NB4 (cell line): Measurements from ENCODE around the gene MRPS16.
A peak's percentile ranks its signal among the peaks of the same experiment; 100 is the strongest.

Experiments
- DNase-seq: peaks from one replicate; pipeline ENCODE4 v3.0.0; 2010; ENCODE audit warnings: low read depth
- H3K4me3 ChIP-seq: one replicate; pipeline ENCODE4 v1.5.1; 2011; ENCODE audit warnings: mild to moderate bottlenecking, low read depth, low read length, moderate library complexity
- CTCF ChIP-seq: IDR thresholded peaks from one replicate; pipeline ENCODE4 v1.5.1; 2012; ENCODE audit warnings: low read depth, low read length
- MAX ChIP-seq: IDR thresholded peaks from 2 replicates; pipeline ENCODE4 v1.6.1; 2011; ENCODE audit warnings: low read depth, low read length
- MYC ChIP-seq: IDR thresholded peaks from 2 replicates; pipeline ENCODE4 v1.6.1; 2011; ENCODE audit warnings: low read depth, low read length
- POLR2A ChIP-seq: IDR thresholded peaks from 2 replicates; pipeline ENCODE4 v1.6.1; 2011; ENCODE audit warnings: mild to moderate bottlenecking; ENCODE audit not compliant: insufficient read length; ENCODE audit errors: extremely low read depth

The MRPS16 gene

GRCh38 chr10:73253225-73253555 is 746 bp upstream of the MRPS16 start:
- peak; percentile 49 for DNase-seq
- TF ChIP-seq MAX (no peak), CTCF (no peak), MYC (no peak), POLR2A (no peak)
- peak overlapping the region; percentile 92 for H3K4me3 ChIP-seq

- TF ChIP-seq CTCF: no peak
- 0 out of 2 replicates have a peak, but pooled peaks have one; percentile 54 for TF ChIP-seq MAX
- TF ChIP-seq MYC: 0 out of 2 replicates have a peak, but pooled peaks have one; percentile 32
- TF ChIP-seq POLR2A: peak; percentile 30
- peak overlapping the region; percentile 92 for H3K4me3 ChIP-seq
- DNase-seq: peak; percentile 72
Observed at GRCh38 chr10:73251683-73252444, 580 bp downstream of the MRPS16 start.

- TF ChIP-seq MYC: no peak
- TF ChIP-seq MAX: no peak
- TF ChIP-seq POLR2A: no peak
- TF ChIP-seq CTCF: no peak
- H3K4me3 ChIP-seq: peak overlapping the region; percentile 73
- DNase-seq: peak; percentile 38
Observed at GRCh38 chr10:73248259-73248724, 4.2 kb downstream of the MRPS16 start.

- peak overlapping the region; percentile 73 for H3K4me3 ChIP-seq
- peak; percentile 41 for DNase-seq
- TF ChIP-seq MAX: no peak
- 0 out of 2 replicates have a peak, but pooled peaks have one; percentile 13 for TF ChIP-seq MYC
Observed at GRCh38 chr10:73247509-73248258, 4.8 kb downstream of the MRPS16 start.

- peak; percentile 99 for DNase-seq
- peak; percentile 99 for TF ChIP-seq MYC
- peak; percentile 98 for TF ChIP-seq POLR2A
- peak; percentile 96 for TF ChIP-seq MAX
- no peak for TF ChIP-seq CTCF
- H3K4me3 ChIP-seq: peak within 1 kb of the TSS; percentile 96
Observed at GRCh38 chr10:73246646-73247508, 5.6 kb downstream of the MRPS16 start, which contains the start of gene DNAJC9. DNAJC9 (minus strand) TSS chr10:73247255; CDS start chr10:73247189, 66 bp downstream.

GRCh38 chr10:73246322-73246645 is 6.2 kb downstream of the MRPS16 start:
- H3K4me3 ChIP-seq: peak overlapping the region; percentile 96
- DNase-seq: no peak
- TF ChIP-seq MYC: no peak
- no peak for TF ChIP-seq MAX
- no peak for TF ChIP-seq POLR2A
- no peak for TF ChIP-seq CTCF
